ENCODE results near the gene CTNND2. TPM values are rescaled to one million over a fixed set of nuclear protein-coding genes. Genes with fewer than 3 reads are reported as not detected.

The CTNND2 gene
- total and polyA plus RNA-seq, 2 donors (not counting 1 experiment from before 2014, with no cell fraction given): not detected

DNA sequence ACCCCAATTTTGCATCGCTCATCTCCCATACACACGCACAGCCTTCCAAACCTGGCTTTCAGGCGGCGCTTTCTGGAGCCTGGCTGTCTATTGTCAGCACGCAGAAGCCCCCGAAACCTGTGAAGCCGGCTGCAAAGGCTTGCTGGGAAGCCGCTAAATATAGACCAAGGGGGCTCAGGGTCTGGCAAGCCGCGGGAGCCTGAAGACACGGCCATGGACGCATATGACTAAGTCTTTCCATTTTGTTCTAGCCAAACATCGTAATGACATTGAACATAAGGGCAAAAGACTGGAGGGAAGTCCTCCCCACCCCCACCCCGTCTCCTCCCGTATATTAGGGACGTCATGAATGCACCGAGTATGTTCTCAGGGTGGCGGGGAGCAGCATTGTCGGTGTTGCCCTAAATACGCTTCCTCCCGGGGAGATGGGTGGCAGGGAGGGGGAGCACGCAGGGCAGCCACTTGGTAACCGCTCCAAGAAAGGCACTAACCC lies 1.1 kb downstream of the CTNND2 start:
- Histone ChIP-seq H3K4me3 (ENCODE audit: control extremely low read depth in 1 of 5, extremely low read depth in 1 of 5, insufficient read depth in 1 of 5, low read depth in 2 of 5, low read length in 4 of 5) (no peak overlapping the region), H3K27ac (ENCODE audit: low read length in 2 of 2) (no peak overlapping the region), H3K27me3 (replicated peaks in 1 of 4; ENCODE audit: control extremely low read depth in 1 of 4, control insufficient read depth in 3 of 4, insufficient read depth in 4 of 4, low read length in 3 of 4) (peaks cover 0 to 19% (median 15%) of the 10 kb centered on the region in 4 experiments), H4K20me1 (ENCODE audit: control insufficient read depth, insufficient read depth, low read length, poor library complexity, severe bottlenecking) (no peaks in the 10 kb centered on the region), H3K9ac (ENCODE audit: low read length) (no peak overlapping the region), H3K4me2 (replicated peaks; ENCODE audit: low read depth, low read length, poor library complexity, severe bottlenecking) (no peak overlapping the region), H3K9me3 (ENCODE audit: control extremely low read depth in 1 of 3, control insufficient read depth in 2 of 3, insufficient read depth in 1 of 3, low read length in 2 of 3) (peaks cover 0 to 11% (median 0%) of the 10 kb centered on the region in 3 donors), H3K79me2 (ENCODE audit: control insufficient read depth, insufficient read depth, low read length) (no peaks in the 10 kb centered on the region), H3K4me1 (ENCODE audit: control insufficient read depth in 2 of 2, insufficient read depth in 2 of 2, low read length in 2 of 2) (no peaks in the 10 kb centered on the region), H2AFZ (ENCODE audit: insufficient read depth, low read depth, low read length, poor library complexity, severe bottlenecking) (no peak overlapping the region), H3K36me3 (replicated peaks in 1 of 2; ENCODE audit: control extremely low read depth in 1 of 2, control insufficient read depth in 1 of 2, extremely low read depth in 1 of 2, insufficient read depth in 2 of 2, low read length in 1 of 2) (no peaks in the 10 kb centered on the region)
- TF ChIP-seq, protein P1, sequence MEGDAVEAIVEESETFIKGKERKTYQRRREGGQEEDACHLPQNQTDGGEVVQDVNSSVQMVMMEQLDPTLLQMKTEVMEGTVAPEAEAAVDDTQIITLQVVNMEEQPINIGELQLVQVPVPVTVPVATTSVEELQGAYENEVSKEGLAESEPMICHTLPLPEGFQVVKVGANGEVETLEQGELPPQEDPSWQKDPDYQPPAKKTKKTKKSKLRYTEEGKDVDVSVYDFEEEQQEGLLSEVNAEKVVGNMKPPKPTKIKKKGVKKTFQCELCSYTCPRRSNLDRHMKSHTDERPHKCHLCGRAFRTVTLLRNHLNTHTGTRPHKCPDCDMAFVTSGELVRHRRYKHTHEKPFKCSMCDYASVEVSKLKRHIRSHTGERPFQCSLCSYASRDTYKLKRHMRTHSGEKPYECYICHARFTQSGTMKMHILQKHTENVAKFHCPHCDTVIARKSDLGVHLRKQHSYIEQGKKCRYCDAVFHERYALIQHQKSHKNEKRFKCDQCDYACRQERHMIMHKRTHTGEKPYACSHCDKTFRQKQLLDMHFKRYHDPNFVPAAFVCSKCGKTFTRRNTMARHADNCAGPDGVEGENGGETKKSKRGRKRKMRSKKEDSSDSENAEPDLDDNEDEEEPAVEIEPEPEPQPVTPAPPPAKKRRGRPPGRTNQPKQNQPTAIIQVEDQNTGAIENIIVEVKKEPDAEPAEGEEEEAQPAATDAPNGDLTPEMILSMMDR (IDR thresholded peaks at IDR 0.05): no peak
- no peak for TF ChIP-seq EZH2 (IDR thresholded peaks at IDR 0.05; ENCODE audit: borderline replicate concordance, insufficient read depth, low read depth, low read length, poor library complexity, severe bottlenecking)
- Mint-ChIP-seq H3K4me1 (peaks cover 4% of the 10 kb centered on the region), H3K9me3 (ENCODE audit: insufficient read depth) (no peaks in the 10 kb centered on the region), H3K4me3 (peak overlapping the region; percentile 19), H3K27ac (no peak overlapping the region), H3K27me3 (peaks cover 48% of the 10 kb centered on the region)
- no peak for ATAC-seq (ENCODE audit: low read depth)
- peak; percentile 4 for DNase-seq
- CTCF ChIA-PET: no interaction called here
- WGBS (ENCODE audit: insufficient coverage): 8% methylated on average over 19 of the region's 23 CpGs
- POLR2A ChIA-PET: no interaction called here
- intact Hi-C loops (cut with micrococcal nuclease): no loop called here

DNA sequence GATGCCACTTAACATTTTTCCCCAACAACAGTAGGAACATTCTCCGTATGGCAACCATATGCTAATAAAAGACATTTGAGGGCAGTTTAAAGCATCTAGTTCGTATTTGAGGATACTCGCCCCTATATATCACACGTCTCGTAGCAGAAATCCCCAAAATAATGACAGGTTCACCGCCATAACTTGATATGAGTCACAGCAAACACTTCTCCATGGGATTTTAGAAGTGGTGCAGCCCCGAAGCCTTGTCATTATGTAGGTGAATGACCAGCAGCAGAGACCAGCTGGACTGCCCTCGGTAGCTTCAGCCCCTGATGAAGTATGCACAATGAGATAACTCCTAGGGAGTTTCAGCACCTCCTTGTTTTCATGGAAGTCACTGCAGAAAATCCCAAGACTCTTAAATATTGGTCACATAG lies 2.0 kb downstream of the CTNND2 start:
- Histone ChIP-seq H3K4me2 (replicated peaks; ENCODE audit: low read depth, low read length, poor library complexity, severe bottlenecking) (no peak overlapping the region), H3K4me3 (ENCODE audit: control extremely low read depth in 1 of 5, extremely low read depth in 1 of 5, insufficient read depth in 1 of 5, low read depth in 2 of 5, low read length in 4 of 5) (no peak overlapping the region), H4K20me1 (ENCODE audit: control insufficient read depth, insufficient read depth, low read length, poor library complexity, severe bottlenecking) (no peaks in the 10 kb centered on the region), H3K36me3 (replicated peaks in 1 of 2; ENCODE audit: control extremely low read depth in 1 of 2, control insufficient read depth in 1 of 2, extremely low read depth in 1 of 2, insufficient read depth in 2 of 2, low read length in 1 of 2) (no peaks in the 10 kb centered on the region), H3K4me1 (ENCODE audit: control insufficient read depth in 2 of 2, insufficient read depth in 2 of 2, low read length in 2 of 2) (no peaks in the 10 kb centered on the region), H3K27ac (ENCODE audit: low read length in 2 of 2) (no peak overlapping the region), H3K9me3 (ENCODE audit: control extremely low read depth in 1 of 3, control insufficient read depth in 2 of 3, insufficient read depth in 1 of 3, low read length in 2 of 3) (peaks cover 0 to 11% (median 0%) of the 10 kb centered on the region in 3 donors), H2AFZ (ENCODE audit: insufficient read depth, low read depth, low read length, poor library complexity, severe bottlenecking) (no peak overlapping the region), H3K9ac (ENCODE audit: low read length) (no peak overlapping the region), H3K79me2 (ENCODE audit: control insufficient read depth, insufficient read depth, low read length) (no peaks in the 10 kb centered on the region), H3K27me3 (replicated peaks in 1 of 4; ENCODE audit: control extremely low read depth in 1 of 4, control insufficient read depth in 3 of 4, insufficient read depth in 4 of 4, low read length in 3 of 4) (peaks cover 0 to 19% (median 15%) of the 10 kb centered on the region in 4 experiments)
- no peak for TF ChIP-seq EZH2 (IDR thresholded peaks at IDR 0.05; ENCODE audit: borderline replicate concordance, insufficient read depth, low read depth, low read length, poor library complexity, severe bottlenecking)
- TF ChIP-seq, protein P1 (IDR thresholded peaks at IDR 0.05): no peak
- DNase-seq (no peak), ATAC-seq (ENCODE audit: low read depth) (no peak)
- Mint-ChIP-seq H3K27me3 (peaks cover 39% of the 10 kb centered on the region), H3K4me3 (no peak overlapping the region), H3K4me1 (peaks cover 4% of the 10 kb centered on the region), H3K27ac (no peak overlapping the region), H3K9me3 (ENCODE audit: insufficient read depth) (no peaks in the 10 kb centered on the region)
- POLR2A ChIA-PET: no interaction called here
- WGBS (ENCODE audit: insufficient coverage): 60% methylated on average over 2 of the region's 8 CpGs
- intact Hi-C loops (cut with micrococcal nuclease): no loop called here
- CTCF ChIA-PET: no interaction called here
